ENCODE measurements around the gene LRP2BP.
A peak's percentile ranks its signal among the peaks of the same experiment; 100 is the strongest.

LRP2BP gene

DNA sequence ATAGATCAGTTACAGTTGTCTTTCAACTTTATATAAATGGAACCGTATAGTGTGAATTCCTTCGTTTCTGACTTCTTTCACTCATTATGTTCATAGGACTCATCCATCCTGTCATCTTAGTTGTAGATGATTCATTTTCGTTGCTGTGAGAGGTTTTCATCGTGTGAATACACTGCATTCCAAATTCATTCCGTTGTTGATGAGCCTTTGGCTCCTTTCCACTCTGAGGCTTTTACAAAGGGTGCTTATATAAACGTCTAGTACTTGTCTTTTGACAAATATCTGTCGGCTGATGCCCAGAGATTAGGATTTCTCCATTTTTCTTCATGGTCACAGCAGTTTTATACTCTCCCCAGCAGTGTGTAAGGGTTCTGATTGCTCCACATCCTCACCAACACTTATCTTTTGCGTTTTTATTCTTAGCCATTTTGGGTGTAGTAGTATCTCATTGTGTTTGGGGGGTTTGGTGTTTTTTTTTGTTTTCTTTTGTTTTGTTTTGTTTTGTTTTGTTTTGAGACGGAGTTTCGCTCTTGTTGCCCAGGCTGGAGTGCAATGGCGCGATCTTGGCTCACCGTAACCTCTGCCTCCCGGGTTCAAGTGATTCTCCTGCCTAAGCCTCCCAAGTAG lies 48.6 kb downstream of the LRP2BP start:
- no peak for DNase-seq (ENCODE audit: low spot score)
- in situ Hi-C loops (cut with MboI; ENCODE audit: low sequenced_read_pairs, unreplicated experiment), result no loop called here
- TF ChIP-seq, protein P1, sequence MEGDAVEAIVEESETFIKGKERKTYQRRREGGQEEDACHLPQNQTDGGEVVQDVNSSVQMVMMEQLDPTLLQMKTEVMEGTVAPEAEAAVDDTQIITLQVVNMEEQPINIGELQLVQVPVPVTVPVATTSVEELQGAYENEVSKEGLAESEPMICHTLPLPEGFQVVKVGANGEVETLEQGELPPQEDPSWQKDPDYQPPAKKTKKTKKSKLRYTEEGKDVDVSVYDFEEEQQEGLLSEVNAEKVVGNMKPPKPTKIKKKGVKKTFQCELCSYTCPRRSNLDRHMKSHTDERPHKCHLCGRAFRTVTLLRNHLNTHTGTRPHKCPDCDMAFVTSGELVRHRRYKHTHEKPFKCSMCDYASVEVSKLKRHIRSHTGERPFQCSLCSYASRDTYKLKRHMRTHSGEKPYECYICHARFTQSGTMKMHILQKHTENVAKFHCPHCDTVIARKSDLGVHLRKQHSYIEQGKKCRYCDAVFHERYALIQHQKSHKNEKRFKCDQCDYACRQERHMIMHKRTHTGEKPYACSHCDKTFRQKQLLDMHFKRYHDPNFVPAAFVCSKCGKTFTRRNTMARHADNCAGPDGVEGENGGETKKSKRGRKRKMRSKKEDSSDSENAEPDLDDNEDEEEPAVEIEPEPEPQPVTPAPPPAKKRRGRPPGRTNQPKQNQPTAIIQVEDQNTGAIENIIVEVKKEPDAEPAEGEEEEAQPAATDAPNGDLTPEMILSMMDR (IDR thresholded peaks at IDR 0.05; ENCODE audit: borderline replicate concordance, control extremely low read depth, extremely low read depth, insufficient read depth, missing control alignments), result no peak

DNA sequence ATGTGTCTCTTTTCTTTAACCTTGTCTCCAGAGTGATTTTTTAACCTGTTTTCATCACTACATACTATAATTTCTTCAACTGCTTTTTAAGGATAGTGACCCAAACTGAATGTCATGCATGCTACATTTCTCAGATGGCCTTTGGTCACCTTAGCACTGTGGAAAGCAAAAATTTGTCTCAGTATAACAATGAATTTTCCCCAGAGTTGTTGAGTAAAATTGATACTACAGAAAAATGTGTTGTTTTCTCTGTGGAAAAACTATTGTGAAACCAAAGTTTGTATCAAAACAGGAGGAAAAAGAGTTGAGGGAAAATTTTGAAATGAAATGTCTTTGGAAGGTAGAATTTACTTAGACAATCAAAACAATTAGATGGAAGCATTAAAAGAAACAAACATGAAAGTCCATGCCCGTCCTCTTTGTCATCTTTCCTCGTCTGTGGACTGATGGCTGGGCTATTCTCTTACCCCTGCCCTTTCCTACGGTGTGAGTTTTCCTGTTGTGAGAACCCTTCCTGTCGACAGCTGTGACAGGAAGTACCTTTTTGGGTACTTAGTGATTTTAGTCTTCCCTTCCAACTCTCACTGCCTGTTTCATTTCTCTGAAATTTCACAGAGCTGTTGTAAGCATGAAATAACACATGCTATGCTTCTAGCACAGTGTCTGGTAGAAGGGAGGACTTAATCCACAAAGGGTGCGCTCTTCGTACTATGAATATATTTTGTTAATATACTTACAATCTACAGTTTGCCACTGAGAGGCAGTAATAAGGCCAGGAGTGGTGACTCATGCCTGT lies 50.8 kb downstream of the LRP2BP start:
- in situ Hi-C loops (cut with MboI; ENCODE audit: low sequenced_read_pairs, unreplicated experiment), result no loop called here
- DNase-seq (ENCODE audit: low spot score), result peak; percentile 46
- TF ChIP-seq, protein P1 (IDR thresholded peaks at IDR 0.05; ENCODE audit: borderline replicate concordance, control extremely low read depth, extremely low read depth, insufficient read depth, missing control alignments), result no peak

DNA sequence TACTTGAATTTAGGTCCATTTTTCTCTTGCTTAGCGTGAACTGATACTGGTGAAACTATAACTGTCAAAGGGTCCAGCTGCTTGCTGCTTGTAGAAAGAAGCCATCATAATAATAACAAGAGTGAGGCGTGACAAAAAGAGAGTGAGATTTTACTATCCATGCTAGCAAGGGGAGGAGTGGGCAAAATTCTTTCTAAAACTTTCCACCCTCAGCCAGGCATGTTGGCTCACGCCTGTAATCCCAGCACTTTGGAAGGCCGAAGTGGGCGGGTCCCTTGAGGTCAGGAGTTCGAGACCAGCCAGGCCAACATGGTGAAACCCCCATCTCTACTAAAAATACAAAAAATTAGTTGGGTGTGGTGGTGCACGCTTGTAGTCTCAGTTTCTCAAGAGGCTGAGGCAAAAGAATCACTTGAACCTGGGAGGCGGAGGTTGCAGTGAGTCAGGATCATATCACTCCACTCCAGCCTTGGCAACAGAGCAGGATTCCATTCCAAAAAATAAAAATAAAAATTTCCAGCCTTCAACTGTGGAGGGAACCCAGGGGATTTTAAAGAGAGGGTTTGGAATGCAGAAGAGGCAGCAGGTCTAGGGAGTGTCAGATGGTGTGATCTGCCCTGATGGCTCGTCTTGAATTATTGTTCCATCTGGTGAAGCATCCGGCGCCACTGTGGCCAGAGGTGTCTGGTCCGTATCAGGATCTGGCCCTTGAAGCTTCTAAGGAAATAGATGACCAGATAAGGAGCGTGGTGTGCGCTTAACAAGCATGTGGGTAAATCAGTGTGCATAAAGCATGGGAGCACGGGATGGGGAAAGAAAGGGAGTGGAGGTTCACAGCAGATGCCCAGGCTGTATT lies 51.8 kb downstream of the LRP2BP start:
- TF ChIP-seq, protein P1 (IDR thresholded peaks at IDR 0.05; ENCODE audit: borderline replicate concordance, control extremely low read depth, extremely low read depth, insufficient read depth, missing control alignments), result no peak
- in situ Hi-C loops (cut with MboI; ENCODE audit: low sequenced_read_pairs, unreplicated experiment), result no loop called here
- DNase-seq (ENCODE audit: low spot score), result no peak

DNA sequence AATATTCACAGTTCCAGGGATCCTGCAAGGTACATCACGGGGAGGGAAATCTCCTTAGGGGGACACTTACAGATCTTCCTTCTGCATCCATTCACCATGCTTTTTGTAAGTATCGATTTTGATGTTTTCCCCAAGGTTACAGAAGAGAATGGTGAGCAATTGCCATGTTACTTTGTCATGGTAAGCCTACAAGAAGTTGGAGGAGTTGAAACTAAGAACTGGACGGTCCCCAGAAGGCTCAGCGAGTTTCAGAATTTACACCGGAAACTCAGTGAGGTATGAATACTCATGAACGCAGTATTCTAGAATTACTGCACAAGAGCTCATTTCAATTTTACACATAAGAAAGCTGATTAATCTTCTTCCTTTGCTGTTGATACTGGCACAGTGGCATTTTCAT lies 53.9 kb downstream of the LRP2BP start:
- in situ Hi-C loops (cut with MboI; ENCODE audit: low sequenced_read_pairs, unreplicated experiment), result no loop called here
- TF ChIP-seq, protein P1 (IDR thresholded peaks at IDR 0.05; ENCODE audit: borderline replicate concordance, control extremely low read depth, extremely low read depth, insufficient read depth, missing control alignments), result no peak
- peak; percentile 43 for DNase-seq (ENCODE audit: low spot score)

DNA sequence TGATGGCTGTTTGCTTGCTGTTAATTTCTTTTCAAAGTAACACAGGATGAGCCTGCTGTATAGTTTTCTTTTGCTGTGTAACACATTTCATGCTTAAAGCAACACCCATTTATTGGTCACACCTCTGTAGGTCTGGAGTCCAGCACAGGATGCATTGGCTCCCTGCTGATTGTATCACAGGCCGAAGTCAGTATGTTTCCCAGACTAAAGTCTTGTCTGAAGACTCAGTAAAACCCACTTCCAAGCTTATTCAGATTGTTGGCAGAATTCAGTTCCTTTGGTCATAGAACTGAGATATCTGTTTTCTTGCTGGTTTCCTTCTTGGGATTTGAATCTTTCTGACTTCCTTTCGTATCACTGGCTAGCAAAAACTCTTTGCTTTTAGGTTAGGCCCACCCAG lies 54.3 kb downstream of the LRP2BP start:
- TF ChIP-seq, protein P1 (IDR thresholded peaks at IDR 0.05; ENCODE audit: borderline replicate concordance, control extremely low read depth, extremely low read depth, insufficient read depth, missing control alignments), result no peak
- no peak for DNase-seq (ENCODE audit: low spot score)
- in situ Hi-C loops (cut with MboI; ENCODE audit: low sequenced_read_pairs, unreplicated experiment), result no loop called here

DNA sequence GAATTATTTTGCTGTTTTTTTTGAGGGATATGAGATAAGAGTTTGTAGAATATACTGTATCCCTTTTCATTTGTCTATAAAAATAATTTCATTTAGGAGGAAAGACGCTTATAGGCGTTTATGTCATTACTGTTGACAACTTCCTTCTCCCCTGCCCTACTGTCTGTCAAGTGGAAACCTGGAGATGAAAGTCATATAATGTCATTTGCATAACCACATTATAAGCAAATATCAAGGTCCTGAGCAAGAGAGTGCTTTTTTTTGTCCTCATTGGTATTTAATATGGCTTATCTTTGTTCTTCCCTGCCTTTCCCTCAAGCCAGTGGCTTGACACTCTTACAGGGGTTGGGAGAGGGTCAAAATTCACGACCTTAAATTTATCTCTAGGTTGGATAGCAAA lies 55.8 kb downstream of the LRP2BP start:
- TF ChIP-seq, protein P1 (IDR thresholded peaks at IDR 0.05; ENCODE audit: borderline replicate concordance, control extremely low read depth, extremely low read depth, insufficient read depth, missing control alignments), result no peak
- DNase-seq (ENCODE audit: low spot score), result no peak
- in situ Hi-C loops (cut with MboI; ENCODE audit: low sequenced_read_pairs, unreplicated experiment), result no loop called here

Measured in GM13976 (cell line).